Measurements from ENCODE around the gene FBXL14.

DNA sequence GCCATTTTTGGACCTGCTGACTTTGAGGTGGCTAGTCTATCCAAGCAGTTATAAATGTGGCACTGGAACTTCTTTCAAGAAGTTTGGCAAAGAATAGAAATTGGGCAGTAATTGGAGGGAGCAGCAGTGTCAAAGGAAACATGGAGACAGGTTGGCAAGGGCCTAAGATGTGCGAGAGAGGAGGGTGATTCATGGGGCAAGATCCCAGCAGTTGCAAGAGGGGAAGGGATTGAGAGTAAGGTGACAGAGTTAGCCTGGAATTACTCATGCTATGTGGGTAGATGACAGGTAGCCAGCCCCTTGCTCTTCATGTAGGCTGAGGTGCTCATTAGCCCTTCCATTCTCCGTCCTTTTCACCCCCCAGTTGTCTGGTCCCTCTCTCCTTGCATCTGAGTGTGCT is 42.2 kb downstream of the FBXL14 start:
- TF ChIP-seq, protein P1, sequence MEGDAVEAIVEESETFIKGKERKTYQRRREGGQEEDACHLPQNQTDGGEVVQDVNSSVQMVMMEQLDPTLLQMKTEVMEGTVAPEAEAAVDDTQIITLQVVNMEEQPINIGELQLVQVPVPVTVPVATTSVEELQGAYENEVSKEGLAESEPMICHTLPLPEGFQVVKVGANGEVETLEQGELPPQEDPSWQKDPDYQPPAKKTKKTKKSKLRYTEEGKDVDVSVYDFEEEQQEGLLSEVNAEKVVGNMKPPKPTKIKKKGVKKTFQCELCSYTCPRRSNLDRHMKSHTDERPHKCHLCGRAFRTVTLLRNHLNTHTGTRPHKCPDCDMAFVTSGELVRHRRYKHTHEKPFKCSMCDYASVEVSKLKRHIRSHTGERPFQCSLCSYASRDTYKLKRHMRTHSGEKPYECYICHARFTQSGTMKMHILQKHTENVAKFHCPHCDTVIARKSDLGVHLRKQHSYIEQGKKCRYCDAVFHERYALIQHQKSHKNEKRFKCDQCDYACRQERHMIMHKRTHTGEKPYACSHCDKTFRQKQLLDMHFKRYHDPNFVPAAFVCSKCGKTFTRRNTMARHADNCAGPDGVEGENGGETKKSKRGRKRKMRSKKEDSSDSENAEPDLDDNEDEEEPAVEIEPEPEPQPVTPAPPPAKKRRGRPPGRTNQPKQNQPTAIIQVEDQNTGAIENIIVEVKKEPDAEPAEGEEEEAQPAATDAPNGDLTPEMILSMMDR (IDR thresholded peaks at IDR 0.05), result no peak
- no peak for TF ChIP-seq ZFX (IDR thresholded peaks at IDR 0.05; ENCODE audit: borderline replicate concordance)

Data from 22Rv1 (cell line).